HepG2 (cell line): ENCODE data around the gene TAMALIN. TPM values are rescaled to one million over a fixed set of nuclear protein-coding genes. Genes with fewer than 3 reads are reported as not detected.

ENCODE experiments used
- ATAC-seq: fragments of 200-7000 bp; cut with Tn5 transposase; 3 replicates; pipeline ENCODE4 v1.9.1; 2020; ENCODE audit warnings: mild to moderate bottlenecking, moderate library complexity
- BruUV-seq: library from RNA; stranded (reverse); fragments of 400-500 nt; replicated peaks from 2 replicates; lab custom pipeline; 2021; lab: Mats Ljungman, UMichigan
- CTCF ChIA-PET: fragments of 300-600 bp; formaldehyde crosslinking; extraction: SDS; loops from one replicate; lab custom pipeline; 2021; ENCODE audit warnings: low total read pairs, inconsistent platforms, low intra/inter-chr PET ratio; lab: Yijun Ruan, JAX
- POLR2A ChIA-PET: fragments of 350-600 bp; sonication (Branson Sonifier 250); formaldehyde crosslinking; loops from one replicate; lab custom pipeline; 2020; ENCODE audit warnings: antibody characterized with exemption, inconsistent platforms; lab: Yijun Ruan, JAX
- DNase-seq: peaks from one replicate; pipeline ENCODE4 v3.0.0-alpha.2; 2015; ENCODE audit warnings: low spot score
- FAIRE-seq: peaks from 3 replicates; lab custom pipeline; 2011; peaks lifted over from hg19 to GRCh38; lab: Jason Lieb, UNC
- H2AFZ ChIP-seq: one replicate; pipeline ENCODE4 v1.6.1; 2011; ENCODE audit warnings: low read length, inconsistent platforms
- H3K27ac ChIP-seq: fragments of 300-600 bp; 3 replicates; pipeline ENCODE4 v1.8.0; 2011; ENCODE audit warnings: mixed run types, mild to moderate bottlenecking, mixed read lengths, low read length, inconsistent platforms; ENCODE audit not compliant: insufficient read depth; ENCODE audit errors: extremely low read length
- H3K27me3 ChIP-seq, 2 experiments: fragments of 200-600 bp in 1 of 2; 2 replicates in 1 of 2; 3 replicates in 1 of 2; pipeline versions ENCODE4 v1.6.0 to v1.8.0; 2011; ENCODE audit warnings: low read length in 2 of 2, mild to moderate bottlenecking in 2 of 2, moderate library complexity in 2 of 2, inconsistent platforms in 1 of 2; ENCODE audit not compliant: insufficient read depth in 2 of 2, control insufficient read depth in 1 of 2
- H3K36me3 ChIP-seq, 2 experiments: fragments of 200-600 bp in 1 of 2; replicated peaks in 1 of 2; 2 replicates in 1 of 2; 3 replicates in 1 of 2; pipeline versions ENCODE4 v1.5.1 to v1.8.0; 2011; ENCODE audit warnings: low read length in 2 of 2, inconsistent platforms in 1 of 2; ENCODE audit not compliant: insufficient read depth in 2 of 2, control insufficient read depth in 1 of 2
- H3K4me1 ChIP-seq: 2 replicates; pipeline ENCODE4 v1.5.1; 2012; ENCODE audit warnings: low read length, inconsistent platforms; ENCODE audit not compliant: insufficient read depth
- H3K4me2 ChIP-seq: 2 replicates; pipeline ENCODE4 v1.6.0; 2011; ENCODE audit warnings: low read depth, low read length, inconsistent platforms
- H3K4me3 ChIP-seq, 3 experiments: fragments of 200-600 bp in 1 of 3; sonication (generic), shearing (Covaris generic) in 1 of 3; replicated peaks in 1 of 3; 2 replicates each; pipeline ENCODE4 v1.5.1; 2011 to 2016; ENCODE audit warnings: low read length in 3 of 3, inconsistent platforms in 2 of 3, low read depth in 2 of 3, mild to moderate bottlenecking in 2 of 3, control low read depth in 1 of 3, mixed read lengths in 1 of 3; ENCODE audit not compliant: insufficient read depth in 1 of 3
- H3K79me2 ChIP-seq: one replicate; pipeline ENCODE4 v1.6.1; 2011; ENCODE audit warnings: low read length, inconsistent platforms; ENCODE audit not compliant: insufficient read depth
- H3K9ac ChIP-seq: 2 replicates; pipeline ENCODE4 v1.6.0; 2011; ENCODE audit warnings: mild to moderate bottlenecking, low read depth, low read length, inconsistent platforms; ENCODE audit not compliant: insufficient read depth
- H3K9me3 ChIP-seq: 2 replicates; pipeline ENCODE4 v1.5.1; 2012; ENCODE audit warnings: mild to moderate bottlenecking, low read length
- H4K20me1 ChIP-seq: 2 replicates; pipeline ENCODE4 v1.6.0; 2011; ENCODE audit warnings: inconsistent platforms, mild to moderate bottlenecking, low read length, moderate library complexity; ENCODE audit not compliant: insufficient read depth
- KDM6A ChIP-seq: IDR thresholded peaks from 2 replicates; pipeline ENCODE4 v1.6.1; 2016; ENCODE audit warnings: low read depth
- STAG1 ChIP-seq: sonication (generic); formaldehyde crosslinking; IDR thresholded peaks from 2 replicates; pipeline ENCODE4 v1.4.0; 2020; ENCODE audit warnings: missing genetic modification reagents
- TGIF2 ChIP-seq: IDR thresholded peaks from 2 replicates; pipeline ENCODE4 v1.6.1; 2016; ENCODE audit warnings: control low read depth, missing compliant biosample characterization
- ZBTB7A ChIP-seq: sonication (generic); formaldehyde crosslinking; IDR thresholded peaks from 2 replicates; pipeline ENCODE4 v1.8.0; 2022; ENCODE audit warnings: mild to moderate bottlenecking, missing genetic modification reagents
- ZBTB8A ChIP-seq: sonication (generic); formaldehyde crosslinking; IDR thresholded peaks from 2 replicates; pipeline ENCODE4 v1.4.0; 2020; ENCODE audit warnings: mild to moderate bottlenecking, low read depth, missing genetic modification reagents, borderline replicate concordance
- ZNF337 ChIP-seq: sonication (generic); formaldehyde crosslinking; IDR thresholded peaks from 2 replicates; pipeline ENCODE4 v1.5.1; 2020; ENCODE audit warnings: missing genetic modification reagents, low read depth, mild to moderate bottlenecking, borderline replicate concordance
- ZNF382 ChIP-seq: sonication (generic); formaldehyde crosslinking; IDR thresholded peaks from 2 replicates; pipeline ENCODE4 v1.5.0; 2020; ENCODE audit warnings: missing genetic modification reagents, mild to moderate bottlenecking, borderline replicate concordance
- WGBS: methylation state at CpG from one replicate; pipeline ENCODE4 v1.1.6; 2017; ENCODE audit warnings: low lambda C conversion rate; 5-methylcytosine and 5-hydroxymethylcytosine counted together
- in situ Hi-C: cut with HindIII; loops from 2 replicates; pipeline ENCODE4 v1.10.0; 2017; ENCODE audit warnings: low pct_unique_long_range_greater_than_20kb; ENCODE audit not compliant: extremely low pct_ligation_motif_present
- intact Hi-C: fragments of 100-400 bp; cut with micrococcal nuclease; formaldehyde crosslinking; loops from one replicate; pipeline ENCODE4 v1.10.0; 2022; ENCODE audit not compliant: unreplicated experiment
- polyA plus RNA-seq, 8 experiments: library from polyadenylated mRNA; depleted of rRNA in 3 of 8; stranded (reverse) in 7 of 8; unstranded in 1 of 8; fragments of >200 nt; fragmentation: Illumina TruSeq in 4 of 8; extraction: Trizol in 4 of 8; gene quantifications; 2 replicates each; pipeline versions ENCODE4 v1.2.1 to v1.2.3, GENCODE V29; 2011 to 2016; ENCODE audit warnings: low read depth in 4 of 8, missing spikeins in 1 of 8, mixed read lengths in 1 of 8; ENCODE audit not compliant: insufficient read depth in 1 of 8
- total RNA-seq, 5 experiments: library from RNA; depleted of rRNA; stranded (reverse); fragments of >200 nt; fragmentation: Illumina TruSeq; extraction: Trizol; gene quantifications; 2 replicates each; pipeline ENCODE4 v1.2.3, GENCODE V29; 2016; ENCODE audit warnings: low read depth in 1 of 5
- TF ChIP-seq, protein P1 (sequence below): sonication (generic); formaldehyde crosslinking; conservative IDR thresholded peaks from 2 replicates; pipeline ENCODE4 v1.4.0; 2020; ENCODE audit warnings: missing genetic modification reagents
- TF ChIP-seq, protein P2 (sequence below): sonication (generic); formaldehyde crosslinking; IDR thresholded peaks from 2 replicates; pipeline ENCODE4 v1.5.0; 2020; ENCODE audit warnings: mild to moderate bottlenecking, missing genetic modification reagents, borderline replicate concordance

The TAMALIN gene
- total and polyA plus RNA-seq, 2 of the 13 experiments (the other 11 are each of a cell fraction or from before 2014, with no cell fraction given) = 2.9 to 10.9 TPM

DNA sequence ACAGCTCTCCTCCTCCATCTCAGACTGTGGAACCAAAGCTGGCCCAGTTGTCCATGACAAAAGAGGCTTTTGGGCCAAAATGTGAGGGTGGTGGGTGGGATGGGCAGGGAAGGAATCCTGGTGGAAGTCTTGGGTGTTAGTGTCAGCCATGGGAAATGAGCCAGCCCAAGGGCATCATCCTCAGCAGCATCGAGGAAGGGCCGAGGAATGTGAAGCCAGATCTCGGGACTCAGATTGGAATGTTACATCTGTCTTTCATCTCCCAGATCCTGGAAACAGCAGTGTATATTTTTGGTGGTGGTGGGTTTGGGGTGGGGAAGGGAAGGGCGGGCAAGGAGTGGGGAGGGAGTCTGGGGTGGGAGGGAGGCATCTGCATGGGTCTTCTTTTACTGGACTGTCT is 11.8 kb upstream of the TAMALIN start:
- WGBS = 94% methylated on average over 4 of the region's 4 CpGs
- ATAC-seq (no peak), FAIRE-seq (no peak), DNase-seq (no peak)
- CTCF ChIA-PET = no interaction called here
- Histone ChIP-seq H3K27me3 (no peaks in the 10 kb centered on the region), H3K4me3 (no peak overlapping the region), H3K27ac (no peak overlapping the region), H2AFZ (no peak overlapping the region), H3K79me2 (no peaks in the 10 kb centered on the region), H3K9ac (no peak overlapping the region), H3K36me3 (peaks cover 8 to 22% of the 10 kb centered on the region in 2 experiments), H3K4me2 (no peak overlapping the region), H3K9me3 (no peaks in the 10 kb centered on the region), H4K20me1 (no peaks in the 10 kb centered on the region), H3K4me1 (no peaks in the 10 kb centered on the region)
- intact Hi-C loops (no loop called here), in situ Hi-C loops (no loop called here)
- TF ChIP-seq ZBTB8A (CRISPR knock-in tag) = no peak
- TF ChIP-seq, protein P1, sequence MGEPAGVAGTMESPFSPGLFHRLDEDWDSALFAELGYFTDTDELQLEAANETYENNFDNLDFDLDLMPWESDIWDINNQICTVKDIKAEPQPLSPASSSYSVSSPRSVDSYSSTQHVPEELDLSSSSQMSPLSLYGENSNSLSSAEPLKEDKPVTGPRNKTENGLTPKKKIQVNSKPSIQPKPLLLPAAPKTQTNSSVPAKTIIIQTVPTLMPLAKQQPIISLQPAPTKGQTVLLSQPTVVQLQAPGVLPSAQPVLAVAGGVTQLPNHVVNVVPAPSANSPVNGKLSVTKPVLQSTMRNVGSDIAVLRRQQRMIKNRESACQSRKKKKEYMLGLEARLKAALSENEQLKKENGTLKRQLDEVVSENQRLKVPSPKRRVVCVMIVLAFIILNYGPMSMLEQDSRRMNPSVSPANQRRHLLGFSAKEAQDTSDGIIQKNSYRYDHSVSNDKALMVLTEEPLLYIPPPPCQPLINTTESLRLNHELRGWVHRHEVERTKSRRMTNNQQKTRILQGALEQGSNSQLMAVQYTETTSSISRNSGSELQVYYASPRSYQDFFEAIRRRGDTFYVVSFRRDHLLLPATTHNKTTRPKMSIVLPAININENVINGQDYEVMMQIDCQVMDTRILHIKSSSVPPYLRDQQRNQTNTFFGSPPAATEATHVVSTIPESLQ (CRISPR knock-in tag) = no peak
- TF ChIP-seq ZBTB7A (CRISPR knock-in tag) = no peak
- TF ChIP-seq ZNF382 (CRISPR knock-in tag) = no peak
- POLR2A ChIA-PET = no interaction called here
- no TSS peak for BruUV-seq

DNA sequence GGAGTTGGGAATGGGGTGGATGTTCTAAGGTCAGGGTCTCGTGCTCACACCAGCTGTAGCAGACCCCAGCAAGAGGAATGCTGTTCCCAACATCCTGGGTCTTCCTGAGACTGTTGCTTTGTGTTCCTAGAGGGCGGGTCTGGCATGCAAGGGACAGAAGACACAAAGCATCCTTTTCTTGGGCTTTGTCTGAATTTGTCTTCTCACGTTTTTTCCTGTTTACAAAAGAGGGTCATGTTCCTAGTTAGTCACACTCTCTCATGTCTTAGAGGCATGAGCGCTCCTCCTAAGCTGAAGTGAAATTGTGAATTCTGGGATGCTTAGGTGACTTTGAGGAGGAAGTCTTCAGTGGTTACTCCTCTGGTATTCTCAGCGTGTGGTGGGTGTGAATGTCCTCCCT is 9.6 kb upstream of the TAMALIN start:
- Histone ChIP-seq H3K79me2 (no peaks in the 10 kb centered on the region), H3K36me3 (peaks cover 8 to 22% of the 10 kb centered on the region in 2 experiments), H3K4me3 (no peak overlapping the region), H3K27me3 (no peaks in the 10 kb centered on the region), H3K9me3 (no peaks in the 10 kb centered on the region), H2AFZ (no peak overlapping the region), H3K4me2 (no peak overlapping the region), H4K20me1 (no peaks in the 10 kb centered on the region), H3K27ac (no peak overlapping the region), H3K4me1 (no peaks in the 10 kb centered on the region), H3K9ac (no peak overlapping the region)
- BruUV-seq = no TSS peak
- no peak for ATAC-seq
- in situ Hi-C loops = no loop called here
- ChIA-PET POLR2A (interaction anchor here (0.7 kb wide), 1 partner anchor 26 kb away, joined by 3 read pairs; no protein-coding TSS in a partner anchor), CTCF (no interaction called here)
- intact Hi-C loops = no loop called here
- DNase-seq = no peak
- no peak for FAIRE-seq
- 93% methylated on average over 5 of the region's 5 CpGs for WGBS
- no peak for TF ChIP-seq ZNF337 (CRISPR knock-in tag)
- TF ChIP-seq KDM6A (CRISPR knock-in tag) = no peak
- TF ChIP-seq, protein P2, sequence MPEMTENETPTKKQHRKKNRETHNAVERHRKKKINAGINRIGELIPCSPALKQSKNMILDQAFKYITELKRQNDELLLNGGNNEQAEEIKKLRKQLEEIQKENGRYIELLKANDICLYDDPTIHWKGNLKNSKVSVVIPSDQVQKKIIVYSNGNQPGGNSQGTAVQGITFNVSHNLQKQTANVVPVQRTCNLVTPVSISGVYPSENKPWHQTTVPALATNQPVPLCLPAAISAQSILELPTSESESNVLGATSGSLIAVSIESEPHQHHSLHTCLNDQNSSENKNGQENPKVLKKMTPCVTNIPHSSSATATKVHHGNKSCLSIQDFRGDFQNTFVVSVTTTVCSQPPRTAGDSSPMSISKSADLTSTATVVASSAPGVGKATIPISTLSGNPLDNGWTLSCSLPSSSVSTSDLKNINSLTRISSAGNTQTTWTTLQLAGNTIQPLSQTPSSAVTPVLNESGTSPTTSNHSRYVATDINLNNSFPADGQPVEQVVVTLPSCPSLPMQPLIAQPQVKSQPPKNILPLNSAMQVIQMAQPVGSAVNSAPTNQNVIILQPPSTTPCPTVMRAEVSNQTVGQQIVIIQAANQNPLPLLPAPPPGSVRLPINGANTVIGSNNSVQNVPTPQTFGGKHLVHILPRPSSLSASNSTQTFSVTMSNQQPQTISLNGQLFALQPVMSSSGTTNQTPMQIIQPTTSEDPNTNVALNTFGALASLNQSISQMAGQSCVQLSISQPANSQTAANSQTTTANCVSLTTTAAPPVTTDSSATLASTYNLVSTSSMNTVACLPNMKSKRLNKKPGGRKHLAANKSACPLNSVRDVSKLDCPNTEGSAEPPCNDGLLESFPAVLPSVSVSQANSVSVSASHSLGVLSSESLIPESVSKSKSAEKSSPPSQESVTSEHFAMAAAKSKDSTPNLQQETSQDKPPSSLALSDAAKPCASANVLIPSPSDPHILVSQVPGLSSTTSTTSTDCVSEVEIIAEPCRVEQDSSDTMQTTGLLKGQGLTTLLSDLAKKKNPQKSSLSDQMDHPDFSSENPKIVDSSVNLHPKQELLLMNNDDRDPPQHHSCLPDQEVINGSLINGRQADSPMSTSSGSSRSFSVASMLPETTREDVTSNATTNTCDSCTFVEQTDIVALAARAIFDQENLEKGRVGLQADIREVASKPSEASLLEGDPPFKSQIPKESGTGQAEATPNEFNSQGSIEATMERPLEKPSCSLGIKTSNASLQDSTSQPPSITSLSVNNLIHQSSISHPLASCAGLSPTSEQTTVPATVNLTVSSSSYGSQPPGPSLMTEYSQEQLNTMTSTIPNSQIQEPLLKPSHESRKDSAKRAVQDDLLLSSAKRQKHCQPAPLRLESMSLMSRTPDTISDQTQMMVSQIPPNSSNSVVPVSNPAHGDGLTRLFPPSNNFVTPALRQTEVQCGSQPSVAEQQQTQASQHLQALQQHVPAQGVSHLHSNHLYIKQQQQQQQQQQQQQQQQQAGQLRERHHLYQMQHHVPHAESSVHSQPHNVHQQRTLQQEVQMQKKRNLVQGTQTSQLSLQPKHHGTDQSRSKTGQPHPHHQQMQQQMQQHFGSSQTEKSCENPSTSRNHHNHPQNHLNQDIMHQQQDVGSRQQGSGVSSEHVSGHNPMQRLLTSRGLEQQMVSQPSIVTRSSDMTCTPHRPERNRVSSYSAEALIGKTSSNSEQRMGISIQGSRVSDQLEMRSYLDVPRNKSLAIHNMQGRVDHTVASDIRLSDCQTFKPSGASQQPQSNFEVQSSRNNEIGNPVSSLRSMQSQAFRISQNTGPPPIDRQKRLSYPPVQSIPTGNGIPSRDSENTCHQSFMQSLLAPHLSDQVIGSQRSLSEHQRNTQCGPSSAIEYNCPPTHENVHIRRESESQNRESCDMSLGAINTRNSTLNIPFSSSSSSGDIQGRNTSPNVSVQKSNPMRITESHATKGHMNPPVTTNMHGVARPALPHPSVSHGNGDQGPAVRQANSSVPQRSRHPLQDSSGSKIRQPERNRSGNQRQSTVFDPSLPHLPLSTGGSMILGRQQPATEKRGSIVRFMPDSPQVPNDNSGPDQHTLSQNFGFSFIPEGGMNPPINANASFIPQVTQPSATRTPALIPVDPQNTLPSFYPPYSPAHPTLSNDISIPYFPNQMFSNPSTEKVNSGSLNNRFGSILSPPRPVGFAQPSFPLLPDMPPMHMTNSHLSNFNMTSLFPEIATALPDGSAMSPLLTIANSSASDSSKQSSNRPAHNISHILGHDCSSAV (CRISPR knock-in tag) = no peak
- no peak for TF ChIP-seq TGIF2 (CRISPR knock-in tag)
- TF ChIP-seq STAG1 (CRISPR knock-in tag) = no peak
